GM19043 (cell line): ENCODE data around the gene XG.

ENCODE experiments used
- ATAC-seq: cut with Tn5 transposase; IDR thresholded peaks from one replicate; pipeline ENCODE4 v1.9.1; 2021; ENCODE audit warnings: low read depth; ENCODE audit not compliant: unreplicated experiment

The XG gene

DNA sequence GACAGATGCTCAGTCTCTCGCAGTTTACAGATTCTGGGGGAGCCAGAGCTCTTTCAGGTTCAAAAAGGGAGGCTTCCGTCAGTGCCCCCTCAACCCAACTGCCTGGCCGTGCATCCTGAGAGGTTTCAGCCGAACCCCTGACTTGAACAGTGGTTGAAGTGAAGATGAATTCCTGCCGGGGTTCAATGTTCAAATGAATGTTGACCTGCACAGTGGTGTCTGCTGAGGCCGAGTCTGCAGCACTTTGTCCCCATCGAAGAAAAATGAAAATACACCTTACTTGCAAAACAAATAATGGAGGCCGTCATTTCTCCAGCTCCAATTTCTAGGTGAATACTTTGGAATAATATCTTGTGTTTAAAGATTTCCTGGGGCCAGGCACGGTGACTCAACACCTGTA lies 110.6 kb downstream of the XG start:
- ATAC-seq, result no peak

DNA sequence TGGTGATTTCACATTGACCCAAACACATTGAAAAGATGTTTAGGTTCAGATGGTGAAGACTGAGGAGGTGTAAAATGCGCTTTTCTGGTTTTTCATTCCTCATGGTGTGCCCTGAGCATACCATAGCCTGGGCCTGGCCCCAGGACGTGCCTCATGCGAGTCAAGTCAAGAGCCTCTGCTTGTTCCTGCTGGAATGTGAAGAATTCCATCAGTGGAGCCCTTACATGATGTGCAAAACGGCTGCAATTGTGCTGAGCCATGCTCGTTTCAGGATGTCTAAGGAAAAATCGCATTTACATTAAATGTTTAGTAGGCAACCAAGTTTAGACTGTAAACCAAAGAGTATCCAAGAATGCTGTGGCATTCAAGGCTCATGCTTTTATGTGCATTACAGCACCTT lies 111.8 kb downstream of the XG start:
- no peak for ATAC-seq
